D341Med (cell line): Measurements from ENCODE around the gene ADRA2B.

ENCODE experiments used
- DNase-seq: peaks from one replicate; pipeline ENCODE4 v3.0.0; 2012; ENCODE audit warnings: low spot score

The ADRA2B gene

DNA sequence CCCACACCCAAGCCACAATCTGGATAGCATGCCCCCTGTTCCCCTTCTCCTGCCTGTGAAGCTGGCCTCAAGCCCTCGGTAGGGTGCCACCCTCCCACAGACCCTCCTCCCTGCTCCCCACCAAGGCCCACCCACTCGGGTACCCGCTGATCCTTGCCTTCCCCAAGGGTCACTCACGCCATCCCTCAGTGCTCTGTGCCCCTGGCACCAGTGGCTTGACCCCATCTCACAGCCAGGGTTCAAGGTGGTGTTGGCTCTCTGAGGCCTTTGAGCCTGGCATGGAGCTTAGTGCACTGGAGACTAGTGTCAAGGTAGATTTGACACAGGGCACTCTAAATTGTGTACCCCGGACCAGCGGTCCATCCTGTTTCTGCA lies 11.9 kb downstream of the ADRA2B start:
- no peak for DNase-seq

DNA sequence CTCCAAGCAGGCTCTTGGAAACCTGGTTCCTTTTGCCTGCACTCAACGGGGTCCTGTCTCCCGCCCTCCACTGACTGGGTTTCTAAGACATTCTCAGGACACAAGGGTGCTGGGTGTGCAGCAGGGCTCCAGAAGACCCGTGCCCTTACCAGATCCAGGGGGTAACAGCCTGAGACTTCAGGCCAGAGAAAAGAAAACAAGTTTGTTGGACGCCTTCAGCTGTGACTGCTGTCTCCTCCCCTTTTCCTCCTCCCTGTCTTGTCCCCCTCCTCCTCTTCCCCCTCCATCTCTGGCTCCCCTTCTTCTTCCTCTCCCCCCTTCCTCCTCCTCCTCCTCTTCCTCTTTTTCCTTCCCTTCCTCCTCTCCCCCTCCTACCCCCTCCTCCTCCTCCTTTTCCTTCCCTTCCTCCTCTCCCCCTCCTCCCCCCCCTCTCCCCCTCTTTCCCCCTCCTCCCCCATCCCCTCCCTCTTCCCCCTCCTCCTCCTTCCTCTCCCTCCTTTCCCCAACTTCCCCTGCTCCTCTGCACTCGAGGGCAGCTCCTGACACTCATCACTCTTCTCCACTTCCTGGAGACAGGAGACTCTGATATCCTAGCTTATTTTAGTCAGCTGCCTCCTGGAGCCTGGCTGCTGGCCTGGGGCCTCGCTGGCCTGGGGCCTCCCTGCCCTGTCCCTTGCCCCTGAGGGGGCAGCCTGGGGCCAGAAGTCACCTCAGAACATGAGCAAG lies 12.4 kb downstream of the ADRA2B start:
- DNase-seq: no peak

DNA sequence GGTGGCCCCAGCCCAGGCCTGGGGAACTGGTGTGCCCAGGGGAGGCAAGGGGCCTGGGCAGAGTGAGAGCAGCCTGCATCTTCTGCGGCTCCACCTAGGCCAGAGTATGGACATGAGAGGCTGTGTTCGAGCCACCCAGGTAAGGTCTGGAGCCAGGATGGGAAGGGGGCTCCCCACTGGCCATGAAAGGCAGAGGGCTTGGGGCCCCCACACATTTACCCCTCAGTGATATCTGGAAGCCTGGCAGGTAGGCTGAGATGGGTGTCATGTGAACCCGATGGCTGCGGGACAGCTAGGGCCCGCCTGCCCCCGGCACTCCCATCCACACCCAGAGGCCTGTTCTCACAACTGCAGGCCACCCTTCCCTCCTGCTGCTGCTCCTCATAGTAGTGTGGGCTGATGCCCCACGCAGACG lies 13.2 kb downstream of the ADRA2B start:
- DNase-seq: no peak

GRCh38 chr2:96102596-96103186 lies 13.7 kb downstream of the ADRA2B start:
- DNase-seq: peak; percentile 17

GRCh38 chr2:96100893-96101304 lies 15.5 kb downstream of the ADRA2B start:
- peak; percentile 7 for DNase-seq

GRCh38 chr2:96099861-96100798 lies 16.2 kb downstream of the ADRA2B start:
- peak; percentile 22 for DNase-seq

DNA sequence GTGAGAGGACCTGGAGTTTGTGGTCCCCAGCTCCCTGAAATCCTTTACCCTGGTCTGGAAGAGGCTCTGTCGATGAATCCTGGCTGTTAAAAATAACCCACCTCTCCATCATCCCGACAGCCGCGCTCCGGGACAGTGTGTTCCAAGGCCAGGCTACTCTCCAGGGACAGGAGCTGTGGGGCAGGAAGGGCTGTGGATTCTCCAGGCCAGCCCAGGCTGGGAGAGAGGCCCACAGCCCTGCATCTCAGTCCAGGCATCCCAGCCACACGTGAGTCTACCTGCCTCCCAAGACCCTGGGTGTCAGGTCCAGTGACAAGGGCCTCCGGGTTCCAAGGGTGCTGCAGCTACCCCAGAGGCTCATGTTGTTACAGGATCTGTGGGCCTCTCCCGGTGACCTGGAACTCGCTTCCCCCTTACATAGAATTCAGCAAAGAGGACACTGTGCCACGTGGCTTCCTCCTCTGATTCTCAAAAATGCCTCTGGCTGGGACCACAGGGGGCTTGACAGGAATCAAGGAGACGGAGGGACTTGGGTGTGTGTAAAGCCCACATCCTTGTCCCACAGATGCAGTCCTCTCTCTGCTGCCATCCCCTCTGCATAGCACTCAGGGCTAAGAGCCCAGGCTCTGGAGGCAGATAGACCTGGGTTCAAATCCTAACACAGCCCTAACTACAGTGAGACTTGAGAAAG lies 17.3 kb downstream of the ADRA2B start:
- DNase-seq: peak; percentile 9

DNA sequence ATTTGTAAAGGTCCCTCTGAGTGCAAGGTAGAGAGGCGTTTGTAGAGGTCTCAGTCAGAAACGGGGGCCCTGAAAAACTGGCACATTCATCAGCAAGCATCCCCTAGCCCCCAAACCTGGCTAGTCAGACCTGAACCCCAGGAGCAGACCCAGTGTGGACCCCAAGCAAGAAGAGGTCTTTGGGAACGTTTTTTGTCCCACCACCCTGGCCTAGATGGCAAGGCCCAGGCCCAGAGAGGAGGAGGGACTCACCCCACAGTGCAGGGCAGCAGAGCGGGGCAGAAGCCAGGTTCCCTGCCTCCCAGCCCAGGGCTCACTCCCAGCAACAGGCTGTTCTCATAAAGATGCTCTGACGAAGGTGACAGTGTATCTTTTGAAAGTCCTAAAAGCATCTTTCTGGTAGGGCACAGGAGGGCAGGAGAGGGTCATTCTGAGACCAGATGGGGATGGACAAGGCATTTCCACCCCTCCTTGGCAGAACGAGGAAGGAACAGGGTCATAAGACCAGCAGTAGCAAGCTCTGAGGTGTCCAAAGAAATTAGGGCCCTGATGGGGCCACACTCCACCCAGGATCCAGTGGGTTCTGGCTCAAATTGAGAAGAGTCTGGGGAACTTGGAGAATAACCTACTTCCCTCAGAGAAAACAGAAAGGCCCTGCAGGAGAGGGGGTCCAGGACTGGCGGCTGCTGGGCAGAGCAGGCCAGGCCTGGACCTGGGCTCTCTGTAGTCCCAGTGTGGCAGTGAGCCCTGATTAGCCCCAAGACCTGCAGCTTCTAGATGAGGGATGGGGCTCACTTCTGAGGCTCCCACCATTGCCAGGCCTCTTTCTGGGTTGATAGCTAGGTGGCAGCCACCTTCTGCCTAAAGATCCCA lies 18.2 kb downstream of the ADRA2B start:
- DNase-seq: peak; percentile 11

DNA sequence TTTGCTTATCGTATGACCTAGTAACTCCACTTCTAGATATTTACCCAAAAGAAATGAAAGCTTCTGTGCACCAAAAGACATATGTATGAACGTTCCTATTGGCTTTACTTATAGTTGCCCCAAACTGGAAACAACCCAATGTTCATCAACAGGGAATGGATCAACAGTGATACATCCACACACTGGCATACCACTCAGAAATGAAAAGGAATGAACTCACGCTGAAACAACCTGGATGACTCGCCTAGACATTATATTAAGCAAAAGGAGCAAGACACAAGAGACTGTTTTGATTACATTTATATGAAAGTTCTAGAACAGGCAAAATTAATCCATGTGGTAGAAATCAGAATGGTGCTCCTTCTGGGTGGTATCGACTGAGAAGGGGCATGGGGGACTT lies 18.9 kb downstream of the ADRA2B start:
- DNase-seq: no peak

DNA sequence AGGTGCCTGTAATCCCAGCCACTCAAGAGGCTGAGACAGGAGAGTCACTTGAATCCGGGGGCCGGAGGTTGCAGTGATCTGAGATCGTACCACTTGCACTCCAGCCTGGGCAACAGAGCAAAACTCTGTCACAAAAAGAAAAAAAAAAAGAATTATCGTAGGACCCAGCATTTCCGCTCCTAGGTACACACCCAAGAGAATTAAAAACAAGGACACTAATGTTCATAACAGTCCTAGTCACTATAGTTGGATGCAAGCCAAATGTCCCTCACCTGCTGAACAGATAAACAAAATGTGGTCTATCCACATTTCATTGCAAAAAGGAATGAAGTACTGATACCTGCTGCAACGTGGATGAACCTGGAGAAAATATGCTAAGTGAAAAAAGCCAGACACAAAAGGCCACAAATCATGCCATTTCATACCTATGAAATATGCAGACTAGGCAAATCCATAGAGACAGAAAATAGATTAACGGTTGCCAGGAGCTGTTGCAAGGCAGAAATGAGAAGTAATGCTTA lies 21.2 kb downstream of the ADRA2B start:
- no peak for DNase-seq

GRCh38 chr2:96093528-96093927 lies 22.8 kb downstream of the ADRA2B start:
- DNase-seq: peak; percentile 2

- DNase-seq: peak; percentile 10
These were observed 23.4 kb downstream of the ADRA2B start for GRCh38 chr2:96092951-96093350.

DNA sequence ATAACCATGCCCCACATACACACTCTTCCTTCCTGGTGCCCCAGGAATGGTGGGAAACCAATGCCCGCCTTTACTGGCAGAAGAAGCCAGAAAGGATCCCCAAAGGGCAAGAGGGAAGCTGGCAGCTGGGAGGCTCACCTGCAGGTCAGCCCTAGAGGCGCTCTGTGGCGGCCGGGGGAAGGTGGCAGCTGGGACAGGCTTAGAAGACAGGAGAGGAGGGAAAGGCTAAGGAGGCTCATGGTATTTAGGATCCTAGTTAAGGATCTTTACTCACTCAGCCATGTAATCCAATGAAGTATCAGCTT lies 23.8 kb downstream of the ADRA2B start:
- peak; percentile 8 for DNase-seq

DNA sequence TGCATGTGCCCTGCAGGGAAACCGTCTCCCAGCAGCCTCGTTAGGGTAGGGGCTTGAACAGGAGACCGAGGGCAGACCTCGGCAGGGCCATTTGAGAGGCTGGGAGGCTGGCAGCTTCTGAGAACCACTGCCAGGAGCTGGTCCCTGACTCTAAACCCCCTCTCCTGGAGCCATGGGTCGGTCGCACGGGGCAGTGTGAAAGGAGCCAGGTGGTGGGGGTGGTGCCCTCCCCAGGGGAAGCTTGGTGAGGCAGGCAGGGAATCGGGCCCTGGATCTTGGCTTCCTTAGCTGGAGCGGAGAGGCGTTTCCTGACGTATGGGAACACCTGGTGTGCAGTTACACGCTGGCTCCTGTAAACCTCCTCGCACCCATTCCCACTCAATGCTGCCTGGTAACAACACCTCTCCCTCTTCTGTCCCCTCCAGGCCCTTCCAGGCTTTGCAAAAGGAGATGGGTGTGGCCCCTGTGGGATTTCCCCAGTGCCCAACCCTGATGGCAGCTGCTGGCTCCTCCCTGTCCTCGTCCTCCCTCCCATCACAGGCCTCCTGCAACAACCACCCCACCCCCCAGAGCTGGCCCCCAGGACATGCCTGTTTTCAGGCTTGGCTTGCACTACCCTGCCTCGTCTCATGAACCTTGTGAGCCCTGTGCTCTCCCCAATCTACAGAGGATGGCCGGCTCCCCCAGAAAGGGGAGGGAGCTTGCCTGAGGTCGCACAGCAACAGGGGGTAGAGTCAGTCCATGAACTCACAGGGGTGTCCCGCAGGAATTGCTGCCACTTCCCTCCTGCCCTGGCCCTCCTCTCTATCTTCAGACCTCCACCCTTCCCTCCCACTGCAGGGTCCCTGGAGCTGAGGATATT lies 24.4 kb downstream of the ADRA2B start:
- DNase-seq: peak; percentile 12

DNA sequence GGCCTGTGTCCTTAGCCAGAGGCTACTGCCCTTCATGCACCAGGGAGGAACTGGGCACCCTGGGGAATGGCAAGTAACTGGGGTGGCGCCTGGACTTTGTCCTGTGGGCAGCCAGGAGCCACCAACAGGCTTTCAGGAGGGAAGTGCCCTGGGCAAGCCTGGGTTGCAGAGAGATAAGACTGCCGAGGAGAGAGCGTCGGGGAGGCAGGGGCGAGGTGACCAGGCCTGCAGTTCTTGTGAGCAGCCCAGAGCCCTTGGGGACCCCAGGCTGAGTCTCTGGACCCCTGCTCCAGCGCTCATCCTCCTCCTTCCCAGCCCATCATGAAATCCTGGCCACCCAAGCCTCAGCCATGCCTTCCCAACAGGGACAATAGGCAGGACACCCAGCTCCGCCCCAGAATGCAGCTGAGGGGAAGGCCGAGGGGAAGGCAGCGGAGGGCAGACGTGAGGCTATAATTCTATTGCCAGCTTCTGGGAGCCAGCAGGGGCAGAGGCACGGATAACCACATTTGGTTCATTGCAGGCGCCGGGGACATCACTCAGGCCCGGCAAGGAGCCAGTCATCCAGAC lies 25.1 kb downstream of the ADRA2B start:
- DNase-seq: no peak

- peak; percentile 11 for DNase-seq
These were observed 26.0 kb downstream of the ADRA2B start for GRCh38 chr2:96090196-96090926.

GRCh38 chr2:96089356-96090195 lies 26.8 kb downstream of the ADRA2B start:
- peak; percentile 15 for DNase-seq
